ENCODE data around the gene FAM118B. TPM values are rescaled to one million over a fixed set of nuclear protein-coding genes. Genes with fewer than 3 reads are reported as not detected.

Gene FAM118B
- total RNA-seq, 1 donor, result 32.9 TPM

DNA sequence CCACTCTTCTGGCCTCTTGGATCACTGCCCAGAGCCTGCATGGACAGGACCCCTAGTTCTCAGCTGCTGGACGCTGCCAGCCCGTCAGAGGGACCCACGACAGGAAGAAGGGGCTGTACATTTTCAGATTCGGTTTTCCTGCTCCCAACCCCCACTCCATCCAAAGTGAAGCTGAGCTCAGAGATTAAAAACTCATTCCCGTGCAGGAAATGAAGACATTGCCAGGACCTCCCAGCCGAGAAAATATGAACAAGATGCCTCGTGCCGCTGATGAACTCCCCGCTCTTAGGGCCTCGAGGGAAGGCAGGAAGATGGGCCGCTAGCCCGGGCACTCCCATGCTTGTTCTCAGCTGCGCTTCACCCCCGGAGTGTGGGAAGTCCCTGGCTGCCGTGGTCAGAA lies 36.2 kb upstream of the FAM118B start:
- no peak overlapping the region for H3K4me3 ChIP-seq (ENCODE audit: low read depth, low read length)
- TF ChIP-seq, protein P1, sequence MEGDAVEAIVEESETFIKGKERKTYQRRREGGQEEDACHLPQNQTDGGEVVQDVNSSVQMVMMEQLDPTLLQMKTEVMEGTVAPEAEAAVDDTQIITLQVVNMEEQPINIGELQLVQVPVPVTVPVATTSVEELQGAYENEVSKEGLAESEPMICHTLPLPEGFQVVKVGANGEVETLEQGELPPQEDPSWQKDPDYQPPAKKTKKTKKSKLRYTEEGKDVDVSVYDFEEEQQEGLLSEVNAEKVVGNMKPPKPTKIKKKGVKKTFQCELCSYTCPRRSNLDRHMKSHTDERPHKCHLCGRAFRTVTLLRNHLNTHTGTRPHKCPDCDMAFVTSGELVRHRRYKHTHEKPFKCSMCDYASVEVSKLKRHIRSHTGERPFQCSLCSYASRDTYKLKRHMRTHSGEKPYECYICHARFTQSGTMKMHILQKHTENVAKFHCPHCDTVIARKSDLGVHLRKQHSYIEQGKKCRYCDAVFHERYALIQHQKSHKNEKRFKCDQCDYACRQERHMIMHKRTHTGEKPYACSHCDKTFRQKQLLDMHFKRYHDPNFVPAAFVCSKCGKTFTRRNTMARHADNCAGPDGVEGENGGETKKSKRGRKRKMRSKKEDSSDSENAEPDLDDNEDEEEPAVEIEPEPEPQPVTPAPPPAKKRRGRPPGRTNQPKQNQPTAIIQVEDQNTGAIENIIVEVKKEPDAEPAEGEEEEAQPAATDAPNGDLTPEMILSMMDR (IDR thresholded peaks at IDR 0.05; ENCODE audit: insufficient read depth, low read length), result no peak
- peak; percentile 65 for DNase-seq (ENCODE audit: low read depth)

DNA sequence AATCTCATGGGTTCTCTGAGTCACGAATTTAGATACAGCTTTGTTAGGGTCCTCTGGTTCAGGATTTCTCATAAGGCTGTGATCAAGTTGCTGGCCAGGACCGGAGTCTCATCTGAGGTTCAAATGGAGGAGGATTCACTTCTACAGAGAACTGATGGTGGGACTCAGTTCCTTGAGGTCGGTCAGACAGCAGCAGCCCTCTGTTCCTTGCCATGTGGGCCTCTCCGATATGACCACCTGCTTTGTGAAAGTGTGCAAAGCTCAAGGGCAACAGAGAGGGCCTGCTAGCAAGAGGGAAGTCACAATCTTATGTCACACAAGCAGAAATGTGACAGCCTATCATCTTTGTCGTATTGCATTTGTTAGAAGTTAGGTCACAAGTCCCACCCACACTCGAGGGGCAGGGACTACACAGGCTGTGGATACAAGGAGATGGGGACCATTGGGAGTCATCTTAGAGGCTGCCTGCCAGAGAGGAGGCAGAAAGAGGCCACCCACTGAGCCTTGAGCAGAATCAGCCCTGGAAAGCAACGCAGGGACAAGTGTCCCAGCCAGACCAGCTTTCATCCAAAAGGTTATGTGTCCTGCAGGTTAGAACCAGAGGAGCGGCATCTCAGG lies 34.6 kb upstream of the FAM118B start:
- no peak for DNase-seq (ENCODE audit: low read depth)
- H3K4me3 ChIP-seq (ENCODE audit: low read depth, low read length), result no peak overlapping the region
- TF ChIP-seq, protein P1 (IDR thresholded peaks at IDR 0.05; ENCODE audit: insufficient read depth, low read length), result no peak

DNA sequence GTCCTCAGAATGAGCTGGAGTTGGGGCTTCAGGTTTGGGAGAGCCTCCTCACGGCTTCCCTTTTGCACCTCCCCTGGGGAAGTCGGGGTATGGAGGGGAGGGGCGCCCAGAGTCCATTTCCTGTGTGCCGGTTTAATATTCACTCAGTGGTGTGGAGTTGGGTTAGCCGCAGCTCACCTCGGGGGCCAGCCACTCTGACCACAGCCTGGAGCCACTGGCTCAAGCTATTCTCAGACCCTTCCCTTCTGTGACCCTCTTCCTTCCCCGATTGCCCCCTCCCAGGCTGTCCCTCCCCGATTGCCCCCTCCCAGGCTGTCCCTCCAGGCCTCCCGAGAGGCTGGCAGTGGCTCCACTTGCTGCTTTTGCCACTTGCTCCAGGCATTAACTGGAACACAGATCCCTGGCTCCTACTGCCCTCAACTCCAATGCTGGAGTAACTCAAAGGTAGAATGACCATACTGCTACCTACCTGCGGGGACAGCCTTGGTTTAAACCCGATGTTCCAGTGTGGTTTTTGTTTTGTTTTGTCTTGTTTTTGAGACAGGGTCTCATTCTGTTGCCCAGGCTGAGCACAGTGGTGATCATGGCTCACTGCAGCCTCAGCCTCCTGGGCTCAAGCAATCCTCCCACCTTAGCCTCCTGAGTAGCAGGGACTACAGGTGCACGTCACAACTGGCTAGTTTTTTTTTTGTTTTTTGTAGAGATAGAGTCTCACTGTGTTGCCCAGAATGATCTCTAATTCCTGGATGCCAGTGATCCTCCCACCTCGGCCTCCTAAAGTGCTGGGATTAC lies 29.4 kb upstream of the FAM118B start:
- no peak for DNase-seq (ENCODE audit: low read depth)
- TF ChIP-seq, protein P1 (IDR thresholded peaks at IDR 0.05; ENCODE audit: insufficient read depth, low read length), result no peak

GRCh38 chr11:126182787-126183445 lies 28.7 kb upstream of the FAM118B start:
- TF ChIP-seq, protein P1 (IDR thresholded peaks at IDR 0.05; ENCODE audit: insufficient read depth, low read length), result no peak

More for the DNA sequence above, 29.4 kb upstream of the FAM118B start:
- no peak overlapping the region for H3K4me3 ChIP-seq (ENCODE audit: low read depth, low read length)

DNA sequence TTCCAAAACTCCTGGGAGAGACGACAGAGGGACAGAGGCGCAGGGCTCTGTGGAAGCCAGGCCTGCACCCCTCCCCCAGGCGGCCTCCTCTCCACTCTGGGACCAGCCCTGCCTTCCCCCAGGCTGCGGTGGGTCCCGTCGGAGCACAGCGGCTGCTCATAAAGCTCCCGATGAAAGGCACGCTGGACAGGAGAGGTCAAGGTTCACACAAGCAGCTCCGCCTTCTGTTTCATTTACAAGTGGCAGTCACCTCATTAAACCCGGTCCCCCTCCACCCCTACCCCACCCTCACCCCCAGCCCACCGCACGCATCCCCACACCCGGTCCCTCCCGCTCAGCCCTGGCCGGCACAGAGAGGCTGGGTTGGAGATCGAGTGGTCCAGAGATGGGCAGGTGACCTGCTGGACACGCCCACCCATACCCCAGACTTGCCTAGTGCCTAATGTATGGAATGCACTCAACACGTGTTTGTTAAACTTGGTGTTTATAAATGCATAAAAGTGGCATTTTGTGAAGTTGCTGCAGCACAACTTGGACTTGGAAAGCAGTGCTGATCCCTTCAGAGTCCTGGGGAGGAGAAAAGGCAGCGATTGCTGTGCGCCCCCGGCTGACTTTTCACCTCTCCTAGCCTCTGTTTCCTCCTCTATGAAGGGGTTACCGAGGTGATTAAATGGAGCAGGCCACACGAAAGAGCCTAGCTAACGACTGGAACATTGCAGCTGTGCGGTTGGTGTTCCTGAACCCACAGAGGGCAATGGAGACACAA lies 26.1 kb upstream of the FAM118B start:
- DNase-seq (ENCODE audit: low read depth), result no peak
- no peak overlapping the region for H3K4me3 ChIP-seq (ENCODE audit: low read depth, low read length)
- TF ChIP-seq, protein P1 (IDR thresholded peaks at IDR 0.05; ENCODE audit: insufficient read depth, low read length), result no peak

More at GRCh38 chr11:126182787-126183445, 28.7 kb upstream of the FAM118B start:
- H3K4me3 ChIP-seq (ENCODE audit: low read depth, low read length), result no peak overlapping the region
- no peak for DNase-seq (ENCODE audit: low read depth)

- H3K4me3 ChIP-seq (ENCODE audit: low read depth, low read length), result no peak overlapping the region
- DNase-seq (ENCODE audit: low read depth), result no peak
- TF ChIP-seq, protein P1 (IDR thresholded peaks at IDR 0.05; ENCODE audit: insufficient read depth, low read length), result no peak
Measured at GRCh38 chr11:126186025-126186698, 25.4 kb upstream of the FAM118B start.
